ENCODE data around the gene NFKB1. TPM values are rescaled to one million over a fixed set of nuclear protein-coding genes. Genes with fewer than 3 reads are reported as not detected.

The NFKB1 gene
- total RNA-seq, 4 donors from 2014 or later = 32.9 to 56.0 (median 40.9) TPM

GRCh38 chr4:102527695-102528283 is 26.6 kb downstream of the NFKB1 start:
- H3K4me1 ChIP-seq = peaks cover 11% of the 10 kb centered on the region
- no peak for DNase-seq (ENCODE audit: low spot score in 2 of 2)
- H3K9me3 ChIP-seq = no peaks in the 10 kb centered on the region
- H3K27ac ChIP-seq = no peak overlapping the region
- TF ChIP-seq EP300 (IDR thresholded peaks at IDR 0.05) = no peak
- 74% methylated on average over 7 of the region's 7 CpGs for WGBS
- no peaks in the 10 kb centered on the region for H3K27me3 ChIP-seq
- no peaks in the 10 kb centered on the region for H3K36me3 ChIP-seq
- H3K4me3 ChIP-seq = no peak overlapping the region

DNA sequence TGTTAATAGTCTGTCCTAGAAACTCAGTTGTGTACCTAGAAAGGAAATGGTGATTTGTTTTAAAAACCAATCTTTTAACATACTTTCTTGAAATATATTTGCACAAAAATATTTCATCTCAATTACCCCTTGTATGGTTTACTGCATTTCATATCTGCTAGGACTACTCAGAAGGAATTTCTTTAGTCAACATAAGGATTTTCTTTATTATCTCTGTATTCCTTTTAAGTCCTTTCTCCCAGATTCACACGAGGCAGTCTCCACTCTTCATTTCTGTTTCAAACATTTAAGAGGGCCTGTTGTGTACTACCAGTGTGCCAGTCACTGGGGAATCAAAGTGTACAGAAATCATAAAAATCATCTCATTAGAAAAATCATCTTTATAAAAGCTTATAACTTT is 28.8 kb downstream of the NFKB1 start:
- WGBS = 61% methylated on average over 1 of the region's 1 CpG
- TF ChIP-seq, protein P1, sequence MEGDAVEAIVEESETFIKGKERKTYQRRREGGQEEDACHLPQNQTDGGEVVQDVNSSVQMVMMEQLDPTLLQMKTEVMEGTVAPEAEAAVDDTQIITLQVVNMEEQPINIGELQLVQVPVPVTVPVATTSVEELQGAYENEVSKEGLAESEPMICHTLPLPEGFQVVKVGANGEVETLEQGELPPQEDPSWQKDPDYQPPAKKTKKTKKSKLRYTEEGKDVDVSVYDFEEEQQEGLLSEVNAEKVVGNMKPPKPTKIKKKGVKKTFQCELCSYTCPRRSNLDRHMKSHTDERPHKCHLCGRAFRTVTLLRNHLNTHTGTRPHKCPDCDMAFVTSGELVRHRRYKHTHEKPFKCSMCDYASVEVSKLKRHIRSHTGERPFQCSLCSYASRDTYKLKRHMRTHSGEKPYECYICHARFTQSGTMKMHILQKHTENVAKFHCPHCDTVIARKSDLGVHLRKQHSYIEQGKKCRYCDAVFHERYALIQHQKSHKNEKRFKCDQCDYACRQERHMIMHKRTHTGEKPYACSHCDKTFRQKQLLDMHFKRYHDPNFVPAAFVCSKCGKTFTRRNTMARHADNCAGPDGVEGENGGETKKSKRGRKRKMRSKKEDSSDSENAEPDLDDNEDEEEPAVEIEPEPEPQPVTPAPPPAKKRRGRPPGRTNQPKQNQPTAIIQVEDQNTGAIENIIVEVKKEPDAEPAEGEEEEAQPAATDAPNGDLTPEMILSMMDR (IDR thresholded peaks at IDR 0.05) = no peak
- no peak for TF ChIP-seq EP300 (IDR thresholded peaks at IDR 0.05)
- no peak for TF ChIP-seq POLR2AphosphoS5 (IDR thresholded peaks at IDR 0.05)
- no peak for TF ChIP-seq POLR2A (IDR thresholded peaks at IDR 0.05)
- H3K4me3 ChIP-seq = no peak overlapping the region

GRCh38 chr4:102530986-102531385 is 29.8 kb downstream of the NFKB1 start:
- DNase-seq (ENCODE audit: low spot score in 2 of 2) = no peak
- no peak for TF ChIP-seq POLR2AphosphoS5 (IDR thresholded peaks at IDR 0.05)
- no peak for TF ChIP-seq POLR2A (IDR thresholded peaks at IDR 0.05)
- TF ChIP-seq, protein P1 (IDR thresholded peaks at IDR 0.05) = no peak
- TF ChIP-seq EP300 (IDR thresholded peaks at IDR 0.05) = no peak

More for the DNA sequence above, 28.8 kb downstream of the NFKB1 start:
- no peak overlapping the region for H3K27ac ChIP-seq
- DNase-seq (ENCODE audit: low spot score in 2 of 2) = no peak
- no peaks in the 10 kb centered on the region for H3K36me3 ChIP-seq
- H3K9me3 ChIP-seq = no peaks in the 10 kb centered on the region
- peaks cover 20% of the 10 kb centered on the region for H3K4me1 ChIP-seq
- no peaks in the 10 kb centered on the region for H3K27me3 ChIP-seq

GRCh38 chr4:102531462-102531861 is 30.3 kb downstream of the NFKB1 start:
- WGBS = 100% methylated on average over 1 of the region's 1 CpG
- Histone ChIP-seq H3K4me1 (peaks cover 26% of the 10 kb centered on the region), H3K9me3 (no peaks in the 10 kb centered on the region), H3K36me3 (no peaks in the 10 kb centered on the region), H3K27me3 (no peaks in the 10 kb centered on the region), H3K4me3 (no peak overlapping the region), H3K27ac (no peak overlapping the region)
- no peak for DNase-seq (ENCODE audit: low spot score in 2 of 2)
- TF ChIP-seq POLR2AphosphoS5 (IDR thresholded peaks at IDR 0.05) (no peak), POLR2A (IDR thresholded peaks at IDR 0.05) (no peak), EP300 (IDR thresholded peaks at IDR 0.05) (no peak)
- TF ChIP-seq, protein P1 (IDR thresholded peaks at IDR 0.05) = no peak

More at GRCh38 chr4:102530986-102531385, 29.8 kb downstream of the NFKB1 start:
- Histone ChIP-seq H3K27ac (no peak overlapping the region), H3K4me1 (peaks cover 26% of the 10 kb centered on the region), H3K27me3 (no peaks in the 10 kb centered on the region), H3K36me3 (no peaks in the 10 kb centered on the region), H3K9me3 (no peaks in the 10 kb centered on the region), H3K4me3 (no peak overlapping the region)
- WGBS = 75% methylated on average over 2 of the region's 2 CpGs

GRCh38 chr4:102533348-102533747 is 32.2 kb downstream of the NFKB1 start:
- Histone ChIP-seq H3K4me3 (no peak overlapping the region), H3K9me3 (no peaks in the 10 kb centered on the region), H3K4me1 (peaks cover 36% of the 10 kb centered on the region), H3K27ac (no peak overlapping the region), H3K36me3 (no peaks in the 10 kb centered on the region), H3K27me3 (no peaks in the 10 kb centered on the region)
- WGBS = 80% methylated on average over 4 of the region's 4 CpGs
- DNase-seq (ENCODE audit: low spot score in 2 of 2) = no peak
- no peak for TF ChIP-seq POLR2AphosphoS5 (IDR thresholded peaks at IDR 0.05)
- TF ChIP-seq, protein P1 (IDR thresholded peaks at IDR 0.05) = no peak
- no peak for TF ChIP-seq EP300 (IDR thresholded peaks at IDR 0.05)
- no peak for TF ChIP-seq POLR2A (IDR thresholded peaks at IDR 0.05)

DNA sequence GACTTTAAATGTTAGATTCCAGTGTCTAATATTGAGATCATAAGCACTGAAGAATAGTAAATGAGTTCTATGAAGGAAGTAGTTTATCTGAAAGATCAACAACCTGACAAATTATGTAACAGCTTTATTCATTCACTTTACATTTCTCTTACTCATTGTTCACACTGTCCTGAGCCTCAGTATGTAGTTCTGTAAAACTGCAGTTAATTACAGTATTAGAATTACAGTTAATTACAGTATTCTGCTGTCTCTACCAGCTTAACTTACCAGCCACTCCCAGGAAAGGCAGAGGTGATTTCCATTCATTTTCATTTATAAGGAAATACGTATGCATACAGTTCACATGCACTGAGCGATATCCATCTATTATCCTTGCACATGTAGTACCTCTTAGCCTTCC is 32.7 kb downstream of the NFKB1 start:
- no peak overlapping the region for H3K27ac ChIP-seq
- peaks cover 34% of the 10 kb centered on the region for H3K4me1 ChIP-seq
- TF ChIP-seq EP300 (IDR thresholded peaks at IDR 0.05) = no peak
- TF ChIP-seq, protein P1 (IDR thresholded peaks at IDR 0.05) = no peak
- TF ChIP-seq POLR2AphosphoS5 (IDR thresholded peaks at IDR 0.05) = no peak
- no peak for TF ChIP-seq POLR2A (IDR thresholded peaks at IDR 0.05)

More for the DNA sequence above, 32.7 kb downstream of the NFKB1 start:
- 55% methylated on average over 2 of the region's 2 CpGs for WGBS
- Histone ChIP-seq H3K36me3 (no peaks in the 10 kb centered on the region), H3K4me3 (no peak overlapping the region), H3K27me3 (no peaks in the 10 kb centered on the region), H3K9me3 (no peaks in the 10 kb centered on the region)
- no peak for DNase-seq (ENCODE audit: low spot score in 2 of 2)
